NCI-H774 (cell line): ENCODE results near the gene MEIKIN.
A peak's percentile ranks its signal among the peaks of the same experiment; 100 is the strongest.
"Not testable (repeated sequence)": the region's sequence is repeated elsewhere in the genome, so short reads cannot be mapped to it uniquely, and the experiment has no call there.

Experiments used
- DNase-seq: peaks from one replicate; lab custom pipeline; 2025; lab: John Stamatoyannopoulos, UW

MEIKIN gene

DNA sequence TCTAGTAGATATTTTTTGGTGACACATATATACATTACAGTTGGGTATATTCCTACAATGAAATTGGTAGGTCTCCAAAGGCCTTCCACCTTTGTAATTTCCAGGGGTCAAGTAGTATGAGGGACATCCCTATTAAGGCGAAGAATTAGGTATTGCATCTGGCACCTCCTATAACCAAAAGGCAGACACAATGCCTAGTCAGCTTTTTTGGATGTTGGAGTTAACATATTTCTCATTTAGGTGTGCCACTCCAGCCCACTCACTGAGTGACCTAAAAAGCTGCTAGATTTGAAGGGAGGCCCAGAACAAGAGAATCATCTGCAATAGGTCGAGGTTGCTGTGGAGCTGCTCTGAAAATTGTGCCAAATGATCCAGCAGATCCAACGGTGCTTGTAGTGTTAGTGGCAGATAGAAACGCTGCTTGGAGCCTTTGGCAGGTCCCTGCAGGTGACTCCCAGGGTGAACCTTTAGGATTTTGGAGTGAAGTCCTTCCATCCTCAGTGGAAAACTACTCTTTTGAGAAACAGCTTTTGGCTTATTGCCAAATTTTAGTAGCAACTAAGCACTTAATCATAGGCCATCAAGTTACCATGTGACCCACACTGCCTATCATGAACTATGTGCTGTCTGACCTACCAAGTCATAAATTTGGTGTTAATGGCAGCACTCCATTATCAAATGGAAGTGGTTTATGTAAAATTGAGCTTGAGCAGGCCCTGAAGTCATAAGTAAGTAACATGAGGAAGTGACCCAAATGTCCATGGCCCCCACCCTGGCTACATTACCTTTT, 132.9 kb downstream of the MEIKIN start:
- no peak for DNase-seq

DNA sequence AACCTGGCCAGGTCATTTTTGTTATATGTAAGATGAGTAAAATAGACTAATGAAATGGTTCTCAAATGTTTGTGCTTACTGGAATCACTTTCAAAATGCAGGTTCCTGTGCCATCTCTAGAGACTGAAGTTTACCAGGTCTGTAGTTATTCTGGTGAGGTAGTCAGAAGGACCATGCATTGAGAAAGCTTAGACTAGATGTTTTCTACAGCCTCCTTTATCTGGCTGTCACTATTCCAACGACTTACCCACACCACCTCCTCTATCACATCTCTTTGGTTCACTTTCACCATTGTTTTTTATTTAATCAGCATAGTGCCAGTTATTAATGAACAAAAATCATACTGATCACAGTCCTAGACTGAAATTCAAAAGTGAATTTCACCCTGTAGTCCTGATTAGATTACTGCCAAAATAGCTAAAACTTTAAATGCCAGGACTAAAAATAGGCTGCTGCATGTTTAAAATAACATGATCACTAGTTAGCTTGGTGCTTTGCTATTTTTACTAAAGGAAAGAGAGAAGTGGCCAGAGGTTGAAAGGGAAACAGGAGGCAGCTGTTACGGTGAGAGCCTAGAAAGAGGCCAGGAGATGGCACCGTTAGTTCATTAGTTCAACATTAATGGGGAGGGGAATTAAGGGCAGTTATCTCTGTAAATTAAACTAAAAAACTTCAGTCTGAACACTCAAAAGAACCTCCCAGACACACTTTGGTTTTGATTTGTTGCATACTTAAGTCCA, 134.8 kb downstream of the MEIKIN start:
- no peak for DNase-seq

DNA sequence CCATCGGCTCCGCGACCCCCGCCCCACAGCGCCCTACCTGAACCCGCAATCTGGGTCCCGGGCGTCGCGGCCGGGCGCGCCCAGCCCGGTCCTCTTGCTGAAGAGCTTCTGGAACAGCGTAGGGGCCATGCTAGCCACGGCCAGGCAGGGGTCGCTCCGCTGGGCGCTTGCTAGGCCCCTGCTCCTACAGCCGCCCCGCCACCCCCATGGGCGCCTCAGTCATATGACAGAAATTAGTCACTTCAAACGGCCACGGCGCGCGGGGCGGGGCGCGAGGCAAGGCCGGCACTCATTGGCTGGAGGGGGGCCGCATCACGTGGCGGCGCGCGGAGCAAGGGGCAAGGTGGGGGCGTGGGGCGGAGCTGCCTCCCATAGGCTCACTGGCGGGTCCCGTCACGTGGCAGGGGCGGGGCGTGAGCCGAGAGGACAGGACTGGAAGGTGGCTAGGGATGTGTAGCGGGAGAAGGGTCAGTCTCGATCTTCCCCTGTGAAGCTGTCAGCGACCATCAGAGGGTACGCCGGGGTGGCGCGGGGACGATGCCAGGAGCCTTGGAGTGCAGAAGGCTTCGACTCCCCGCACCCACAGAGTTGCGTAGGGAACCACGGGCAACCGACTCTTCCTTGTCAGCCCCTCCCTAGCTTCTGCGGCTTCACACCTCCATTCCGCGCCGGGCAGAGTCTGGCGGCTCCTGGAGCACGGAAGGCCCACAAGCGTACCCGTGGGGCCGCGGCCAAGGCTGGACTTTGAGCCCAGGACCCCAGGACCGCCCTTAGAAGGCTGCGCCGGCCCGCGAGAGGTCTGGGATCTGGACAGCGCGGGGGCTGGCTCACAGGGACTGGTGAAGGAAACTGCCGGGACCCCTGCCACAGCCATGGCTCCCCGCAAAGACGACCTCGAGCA, 148.4 kb downstream of the MEIKIN start, which contains the start of gene FNIP1:
Gene FNIP1, minus strand, starts transcription at position 225 of the 901 bp plus-strand sequence. Its CDS starts 96 bp downstream, at position 129.
- peak; percentile 97 for DNase-seq

DNA sequence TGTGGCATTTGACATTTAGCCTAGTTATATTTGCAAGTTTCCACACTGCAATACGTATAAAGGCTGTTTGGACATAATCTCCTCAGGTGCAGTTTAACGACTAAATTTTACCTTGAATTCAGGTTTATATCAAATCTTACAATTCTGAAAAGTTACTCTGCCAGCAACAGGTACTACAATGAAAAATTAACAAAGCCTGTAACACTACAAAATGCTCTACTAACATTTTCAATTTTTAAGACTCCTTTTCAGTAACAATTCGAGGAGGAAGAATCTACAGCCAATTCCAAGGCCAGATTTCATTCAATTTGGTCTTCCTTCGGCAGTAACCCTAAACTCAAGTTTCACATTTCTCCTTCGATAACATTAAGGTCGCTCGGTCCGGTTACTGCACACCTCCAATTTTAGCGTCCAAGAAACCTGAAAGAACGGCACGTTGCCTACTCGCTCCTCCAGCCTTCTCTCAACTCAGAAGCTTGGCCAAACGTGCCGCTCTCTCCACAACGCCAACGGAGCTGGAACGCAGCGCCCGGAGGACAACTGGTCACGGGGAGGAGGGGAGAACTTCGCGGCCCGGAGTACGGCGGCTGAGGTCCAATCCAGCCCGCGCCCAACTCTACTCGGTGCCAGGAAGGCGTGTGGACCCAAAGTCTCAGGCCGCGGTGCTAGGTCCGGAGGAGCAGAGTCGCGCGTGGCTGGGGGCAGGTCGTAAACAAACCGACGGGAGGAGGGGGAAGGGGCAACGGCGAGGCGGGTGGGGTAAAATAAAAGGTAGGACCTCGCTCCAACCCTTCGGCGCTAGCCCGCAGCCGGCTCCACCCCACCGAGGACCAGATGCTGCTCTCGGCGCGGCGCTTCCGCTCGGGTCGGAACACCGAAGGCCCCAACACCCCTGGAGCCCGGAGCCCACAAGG, 149.3 kb downstream of the MEIKIN start:
- peak; percentile 36 for DNase-seq

DNA sequence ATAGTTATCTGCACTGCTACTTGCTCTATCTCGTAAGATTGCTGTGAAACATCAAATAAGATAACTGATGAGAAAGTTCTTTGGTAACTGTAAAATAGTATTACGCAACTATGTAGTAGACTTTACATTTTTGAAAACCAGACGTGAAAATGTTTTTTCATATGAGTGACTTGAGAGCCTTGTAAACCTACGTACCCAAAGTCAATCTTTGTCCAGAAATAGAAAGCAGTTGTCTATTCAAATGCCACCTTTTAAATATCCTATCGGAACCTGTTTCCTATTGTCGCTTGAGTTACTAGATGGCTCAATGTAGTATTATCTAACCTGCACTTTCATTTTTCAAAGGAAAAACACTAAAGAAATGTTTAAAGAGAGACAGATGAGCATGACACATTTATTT, 150.2 kb downstream of the MEIKIN start:
- no peak for DNase-seq

DNA sequence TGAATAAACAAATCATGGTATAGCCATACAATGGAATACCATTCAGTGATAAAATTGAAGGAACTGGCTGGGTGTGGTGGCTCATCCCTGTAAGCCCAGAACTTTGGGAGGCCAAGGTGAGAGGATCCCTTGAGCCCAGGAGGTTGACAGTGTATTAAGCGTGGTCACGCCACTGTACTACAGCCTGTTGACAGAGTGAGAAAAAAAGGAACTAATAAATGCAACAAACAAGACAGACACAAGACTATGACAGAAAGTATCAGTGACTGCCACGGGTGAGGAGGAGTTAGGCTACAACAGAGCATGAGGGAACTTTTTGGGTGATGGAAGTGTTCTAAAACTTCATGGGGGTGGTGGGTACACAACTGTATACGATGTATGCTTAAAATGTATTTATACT, 150.9 kb downstream of the MEIKIN start:
- DNase-seq, result no peak

DNA sequence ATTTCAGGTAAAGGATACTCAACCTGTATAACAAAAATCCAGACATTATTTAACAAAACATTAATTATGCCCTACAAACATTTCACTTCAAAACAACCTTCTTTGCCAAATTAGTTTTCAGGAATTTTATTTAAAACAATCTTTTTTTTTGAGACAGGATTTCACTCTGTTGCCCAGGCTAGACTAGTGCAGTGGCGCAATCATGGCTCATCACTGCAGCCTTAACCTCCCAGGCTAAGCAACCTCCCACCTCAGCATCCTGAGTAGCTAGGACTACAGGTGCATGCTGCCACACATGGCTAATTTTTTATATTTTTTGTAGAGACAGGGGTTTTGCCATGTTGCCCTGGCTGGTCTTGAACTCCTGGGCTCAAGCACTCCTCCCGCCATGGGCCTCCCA, 152.6 kb downstream of the MEIKIN start:
- no peak for DNase-seq

DNA sequence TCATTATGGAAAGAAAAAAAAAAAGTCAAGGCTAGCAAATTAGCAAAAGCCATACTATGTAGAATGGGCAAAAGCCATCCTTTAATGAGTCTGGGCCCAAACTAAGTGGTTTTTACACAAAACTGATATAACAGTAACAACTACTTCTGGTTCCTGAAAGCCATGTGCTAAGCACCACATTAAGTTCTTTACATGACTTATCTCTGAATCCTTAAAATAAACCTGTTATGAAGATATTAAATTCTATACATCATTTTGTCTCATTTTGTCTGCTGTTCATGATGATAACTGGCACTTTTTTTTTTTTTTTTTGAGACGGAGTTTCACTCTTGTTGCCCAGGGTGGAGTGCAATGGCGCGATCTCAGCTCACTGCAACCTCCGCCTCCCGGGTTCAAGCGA, 153.6 kb downstream of the MEIKIN start:
- DNase-seq, result no peak

DNA sequence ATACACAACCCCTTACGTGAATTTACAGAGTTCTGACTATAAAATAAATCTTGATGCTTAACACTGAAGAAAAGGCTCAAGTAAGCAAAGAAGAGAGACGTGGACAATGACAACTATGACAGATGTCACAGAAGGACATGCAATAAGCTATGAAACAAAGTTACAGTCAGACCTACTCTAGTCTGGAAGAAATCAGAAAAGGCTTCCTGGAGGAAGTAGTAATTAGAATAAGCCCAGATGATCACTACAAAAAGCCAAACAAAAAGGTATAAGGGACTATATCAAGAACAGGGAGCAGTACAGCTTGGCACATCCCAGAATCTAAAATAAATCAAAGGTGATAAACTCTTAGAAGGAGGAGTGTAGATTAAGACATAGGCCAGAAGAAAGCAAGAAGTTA, 154.9 kb downstream of the MEIKIN start:
- no peak for DNase-seq

DNA sequence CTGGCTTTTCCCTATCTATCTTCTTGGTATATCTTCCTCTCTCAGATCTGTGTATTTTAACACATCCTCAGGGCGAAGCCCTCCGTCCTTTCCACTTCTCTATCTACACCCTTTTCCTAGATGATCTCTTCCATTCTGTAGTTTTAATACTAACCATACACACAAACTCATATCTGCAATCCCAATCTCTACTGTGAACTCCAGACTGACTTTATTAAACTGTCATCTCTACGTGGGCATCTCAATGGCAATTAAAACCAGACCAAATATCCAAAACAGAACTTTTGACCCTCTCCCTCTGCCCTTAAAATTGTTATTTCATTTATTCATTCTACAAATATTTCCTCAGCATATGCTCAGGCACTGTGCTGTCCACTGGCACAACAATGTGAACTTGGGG, 155.7 kb downstream of the MEIKIN start:
- DNase-seq, result no peak

DNA sequence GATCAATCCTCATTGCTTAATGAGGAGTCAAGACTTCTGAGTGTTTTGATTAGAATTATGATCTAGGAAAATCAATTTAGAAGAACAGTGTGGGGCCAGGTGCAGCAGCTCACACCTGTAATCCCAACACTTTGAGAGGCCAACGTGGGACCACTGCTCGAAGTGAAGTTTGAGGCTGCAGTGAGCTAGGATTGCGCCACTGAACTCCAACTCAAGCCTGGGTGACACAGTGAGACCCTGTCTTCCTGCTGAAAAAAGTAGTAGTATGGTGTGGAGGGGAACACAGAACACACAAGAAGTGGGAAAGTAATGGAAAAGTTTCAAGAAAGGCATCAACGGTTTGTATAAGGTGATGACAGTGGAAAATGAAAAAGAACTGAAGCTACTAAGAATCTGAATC, 157.7 kb downstream of the MEIKIN start:
- DNase-seq, result no peak

DNA sequence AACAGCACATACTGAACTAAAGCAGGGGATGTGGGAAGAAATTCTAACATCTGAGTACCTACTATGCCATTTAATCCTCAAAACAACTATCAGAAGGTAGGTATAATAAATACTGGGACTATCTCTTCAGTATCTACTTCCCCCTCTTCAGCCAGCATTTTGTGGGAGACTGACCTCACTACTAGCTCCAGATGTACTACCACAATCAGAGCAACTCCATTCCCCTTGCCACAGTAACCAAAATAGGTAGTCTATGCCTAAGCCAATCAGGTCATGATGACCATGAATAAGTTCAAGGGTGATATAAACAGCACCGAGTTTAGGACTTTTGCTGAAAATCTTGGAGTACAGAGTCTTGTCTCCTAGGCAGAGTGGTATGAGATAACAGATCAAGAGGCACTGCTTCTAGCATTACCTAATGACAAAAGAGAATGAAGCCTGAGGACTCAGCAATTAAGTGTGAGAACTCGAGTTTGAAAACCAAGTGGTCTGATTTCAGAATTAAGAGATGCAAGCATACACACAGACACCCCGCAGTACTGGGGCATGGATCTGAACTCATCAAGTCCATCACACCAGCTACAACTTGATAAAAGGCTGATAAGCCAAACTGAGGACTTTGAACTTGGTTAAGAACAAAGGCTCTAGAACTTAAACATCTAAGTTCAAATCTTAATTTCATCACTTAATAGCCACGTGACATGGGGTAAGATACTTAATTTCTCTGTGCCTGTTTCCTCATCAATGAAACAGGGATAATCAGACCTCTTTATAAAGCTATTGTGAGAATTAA, 158.4 kb downstream of the MEIKIN start:
- no peak for DNase-seq

DNA sequence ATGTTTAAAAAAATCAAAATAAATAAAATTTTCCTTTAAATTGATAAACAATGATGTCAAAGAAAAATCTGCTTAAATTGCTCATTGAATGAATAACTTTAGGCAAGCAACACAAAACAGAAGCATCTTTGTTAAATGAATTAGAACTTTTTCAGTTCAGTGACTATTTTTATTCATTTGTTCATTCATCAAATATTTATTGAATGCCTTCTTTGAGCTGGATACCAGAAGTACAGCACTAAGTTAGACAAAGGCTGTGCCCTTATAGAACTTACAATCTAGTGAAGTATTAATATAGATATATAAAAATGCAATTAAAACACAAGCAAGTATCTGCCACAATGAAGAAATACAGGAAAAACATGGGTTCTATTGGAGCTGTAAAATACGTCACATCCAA, 159.4 kb downstream of the MEIKIN start:
- no peak for DNase-seq

DNA sequence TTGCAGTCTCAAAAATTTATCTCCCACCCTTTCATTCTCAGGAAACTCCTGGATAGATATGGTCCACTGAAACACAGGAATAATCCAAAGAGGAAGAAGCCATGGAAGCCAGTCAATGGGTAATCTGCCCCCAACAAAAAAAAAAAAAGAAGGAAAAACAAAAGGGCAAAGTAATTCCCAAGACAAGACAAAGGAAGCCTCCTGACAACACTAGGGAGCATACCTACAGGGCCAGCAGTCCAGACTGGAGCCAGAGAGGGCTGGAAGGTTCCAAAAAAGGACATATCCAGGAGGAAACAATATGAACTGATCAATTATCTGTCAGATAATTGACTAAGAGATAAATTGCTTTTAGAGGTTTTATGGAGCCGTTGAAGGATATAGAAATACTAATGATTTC, 161.6 kb downstream of the MEIKIN start:
- DNase-seq, result no peak

DNA sequence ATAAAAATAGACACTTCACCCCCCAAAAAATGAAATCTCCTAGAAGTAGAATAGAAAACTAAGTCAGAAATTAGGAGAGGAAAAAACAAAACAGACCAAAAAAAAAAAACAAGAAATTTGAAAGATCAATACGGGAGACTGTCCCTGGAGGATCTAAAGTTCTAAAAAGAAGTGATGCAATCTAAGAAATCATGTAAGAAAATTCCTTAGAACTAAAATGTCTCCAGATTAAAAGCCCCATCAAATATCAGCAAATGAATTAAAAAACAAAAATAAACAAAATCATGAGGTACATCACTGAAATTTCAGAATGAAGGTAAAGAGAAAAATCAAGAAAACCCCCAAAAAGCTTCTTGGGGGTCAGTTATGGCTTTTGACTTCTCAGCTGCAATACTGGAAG, 162.1 kb downstream of the MEIKIN start:
- no peak for DNase-seq

DNA sequence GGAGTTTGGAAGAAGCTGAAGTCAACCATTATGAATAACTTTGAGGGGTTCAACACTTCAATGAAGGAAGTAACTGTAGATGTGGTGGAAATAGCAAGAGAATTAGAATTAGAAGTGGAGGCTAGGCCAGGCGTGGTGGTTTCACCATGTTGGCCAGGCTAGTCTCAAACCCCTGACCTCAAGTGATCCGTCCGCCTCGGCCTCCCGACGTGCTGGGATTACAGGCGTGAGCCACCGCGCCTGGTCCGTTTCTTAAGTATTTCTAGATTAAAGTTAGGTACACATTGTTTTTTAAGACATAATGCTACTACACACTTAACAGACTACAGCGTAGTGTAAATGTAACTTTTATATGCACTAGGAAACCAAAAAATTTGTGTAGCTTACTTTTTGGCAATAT, 162.7 kb downstream of the MEIKIN start:
- DNase-seq, result no peak

DNA sequence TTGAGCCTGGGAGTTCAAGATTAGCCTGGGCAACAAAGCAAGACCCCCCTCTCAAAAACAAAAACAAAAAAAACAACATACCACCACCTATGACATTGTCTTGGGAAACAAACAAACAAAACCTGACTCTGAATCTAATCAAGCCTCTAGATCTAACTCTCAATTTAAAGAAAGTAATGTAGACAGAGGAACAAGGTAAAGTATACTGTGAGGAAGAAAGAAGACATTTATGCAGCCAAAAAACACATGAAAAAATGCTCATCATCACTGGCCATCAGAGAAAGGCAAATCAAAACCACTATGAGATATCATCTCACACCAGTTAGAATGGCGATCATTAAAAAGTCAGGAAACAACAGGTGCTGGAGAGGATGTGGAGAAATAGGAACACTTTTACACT, 167.3 kb downstream of the MEIKIN start:
- DNase-seq, result not testable (repeated sequence)

DNA sequence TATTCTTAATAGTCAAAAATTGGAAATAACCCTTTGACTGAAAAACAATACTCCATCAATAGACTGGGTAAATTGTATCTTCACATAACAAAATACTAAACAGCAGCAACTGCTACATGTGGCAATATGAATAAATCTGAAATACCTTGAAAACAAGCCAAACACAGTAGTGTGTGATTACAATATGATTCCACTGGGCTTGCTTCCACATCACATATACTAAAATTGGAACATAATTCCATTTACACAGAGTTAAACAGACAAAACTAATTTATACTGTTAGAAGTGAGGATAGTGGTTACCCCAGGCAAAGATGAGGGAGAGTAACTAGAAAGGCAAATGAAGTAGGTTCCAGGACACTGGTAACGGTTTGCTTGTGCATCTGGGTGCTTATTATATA, 169.0 kb downstream of the MEIKIN start:
- DNase-seq, result no peak

DNA sequence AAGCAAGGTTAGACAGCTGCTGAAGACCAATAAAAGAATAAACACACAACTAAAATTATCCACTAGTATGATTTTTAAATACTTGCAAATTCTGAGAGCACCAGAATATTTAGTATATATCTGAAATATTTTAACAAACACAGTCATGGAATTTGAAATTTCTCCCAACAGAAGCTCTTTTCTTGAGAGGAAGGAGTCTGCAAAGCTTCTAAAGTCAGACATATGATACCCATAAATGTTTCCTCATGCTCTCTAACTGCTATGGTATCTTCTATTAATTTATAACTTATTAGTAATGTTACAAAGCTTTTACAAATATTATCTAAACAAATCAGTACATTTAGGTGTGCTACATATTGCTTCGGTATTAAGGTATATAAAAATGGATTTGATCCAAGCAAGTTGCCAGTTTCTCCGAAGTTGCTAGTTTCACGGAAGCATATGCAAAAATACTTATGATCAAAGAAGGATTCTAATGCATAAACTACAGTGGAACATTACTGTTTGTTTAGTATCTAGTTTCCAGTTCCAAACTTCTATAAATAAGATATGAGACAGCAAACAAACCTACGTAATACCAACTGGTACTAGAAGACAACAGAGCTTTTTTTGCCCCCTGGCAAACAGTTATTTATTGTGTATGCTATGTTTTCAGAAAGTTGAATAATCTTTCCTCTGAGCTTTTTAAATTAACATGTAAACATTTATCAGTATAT, 170.7 kb downstream of the MEIKIN start:
- DNase-seq, result no peak

DNA sequence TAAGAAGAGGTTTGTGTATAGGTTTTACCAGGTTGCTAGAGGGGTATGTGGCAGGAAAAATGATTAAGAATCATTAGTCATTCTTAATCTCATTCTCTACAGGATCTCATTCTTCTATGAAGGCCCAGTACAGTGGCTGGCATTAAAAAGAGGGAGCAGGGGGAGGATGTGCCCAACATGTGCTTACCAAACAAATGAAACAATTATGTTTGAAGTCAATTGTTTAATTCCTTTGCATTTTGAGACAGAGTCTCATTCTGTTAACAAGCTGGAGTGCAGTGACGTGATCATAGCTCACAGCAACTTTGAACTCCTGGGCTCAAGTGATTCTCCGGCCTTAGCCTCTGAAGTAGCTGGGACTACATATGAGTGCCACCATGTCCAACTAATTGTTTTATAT, 171.7 kb downstream of the MEIKIN start:
- DNase-seq, result no peak
